ENCODE results near the gene OOSP1.

Gene OOSP1

GRCh38 chr11:59938718-59939117 lies 486 bp downstream of the OOSP1 start:
- DNase-seq (ENCODE audit: extremely low read depth, low read depth), result no peak
- no peak overlapping the region for H3K4me3 ChIP-seq (replicated peaks; ENCODE audit: low read depth, low read length)
- no peak for TF ChIP-seq CTCF (IDR thresholded peaks at IDR 0.05; ENCODE audit: low read depth, low read length, missing control alignments)

DNA sequence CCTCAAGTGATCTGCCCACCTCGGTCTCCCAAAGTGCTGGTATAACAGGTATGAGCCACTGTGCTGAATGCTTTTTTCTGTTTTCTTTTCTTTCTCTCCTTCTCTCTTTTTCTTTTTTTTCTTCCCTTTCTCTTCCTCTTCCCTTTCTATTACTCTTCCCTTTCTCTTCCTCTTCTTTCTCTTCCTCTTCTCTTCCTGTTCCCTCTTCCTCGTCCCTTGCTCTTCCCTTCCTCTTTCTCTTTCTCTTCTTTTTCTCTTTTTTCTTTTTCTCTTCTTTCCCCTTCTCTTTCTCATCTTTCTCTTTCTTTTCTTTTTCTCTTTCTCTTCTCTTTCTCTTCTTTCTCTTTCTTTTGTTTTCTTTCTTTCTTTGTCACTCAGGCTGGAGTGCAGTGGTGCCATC lies 1.2 kb downstream of the OOSP1 start:
- no peak for DNase-seq (ENCODE audit: extremely low read depth, low read depth)
- no peak overlapping the region for H3K4me3 ChIP-seq (replicated peaks; ENCODE audit: low read depth, low read length)
- no peak for TF ChIP-seq CTCF (IDR thresholded peaks at IDR 0.05; ENCODE audit: low read depth, low read length, missing control alignments)

DNA sequence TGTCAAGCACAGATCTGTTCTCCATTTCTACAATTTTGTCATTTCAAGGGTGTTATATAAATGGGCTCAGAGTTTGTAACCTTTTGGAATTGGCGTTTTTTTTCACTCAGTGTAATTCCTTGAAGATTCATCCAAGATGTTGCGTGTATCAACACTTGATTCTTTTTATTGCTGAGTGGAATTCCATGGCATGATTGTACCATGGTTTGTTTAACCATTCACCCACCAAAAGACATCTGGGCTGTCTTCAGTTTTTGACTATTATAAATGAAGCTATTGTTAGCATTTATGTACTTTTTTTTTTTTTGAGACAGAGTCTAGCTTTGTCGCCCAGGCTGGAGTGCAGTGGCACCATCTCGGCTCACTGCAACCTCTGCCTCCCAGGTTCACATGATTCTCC lies 2.9 kb downstream of the OOSP1 start:
- TF ChIP-seq CTCF (IDR thresholded peaks at IDR 0.05; ENCODE audit: low read depth, low read length, missing control alignments), result no peak
- no peak for DNase-seq (ENCODE audit: extremely low read depth, low read depth)
- no peak overlapping the region for H3K4me3 ChIP-seq (replicated peaks; ENCODE audit: low read depth, low read length)

- no peak overlapping the region for H3K4me3 ChIP-seq (replicated peaks; ENCODE audit: low read depth, low read length)
- no peak for TF ChIP-seq CTCF (IDR thresholded peaks at IDR 0.05; ENCODE audit: low read depth, low read length, missing control alignments)
- no peak for DNase-seq (ENCODE audit: extremely low read depth, low read depth)
Observed at GRCh38 chr11:59943997-59944714, 5.9 kb downstream of the OOSP1 start.

GRCh38 chr11:59944720-59945119 lies 6.5 kb downstream of the OOSP1 start:
- DNase-seq (ENCODE audit: extremely low read depth, low read depth), result no peak
- no peak overlapping the region for H3K4me3 ChIP-seq (replicated peaks; ENCODE audit: low read depth, low read length)
- TF ChIP-seq CTCF (IDR thresholded peaks at IDR 0.05; ENCODE audit: low read depth, low read length, missing control alignments), result no peak

DNA sequence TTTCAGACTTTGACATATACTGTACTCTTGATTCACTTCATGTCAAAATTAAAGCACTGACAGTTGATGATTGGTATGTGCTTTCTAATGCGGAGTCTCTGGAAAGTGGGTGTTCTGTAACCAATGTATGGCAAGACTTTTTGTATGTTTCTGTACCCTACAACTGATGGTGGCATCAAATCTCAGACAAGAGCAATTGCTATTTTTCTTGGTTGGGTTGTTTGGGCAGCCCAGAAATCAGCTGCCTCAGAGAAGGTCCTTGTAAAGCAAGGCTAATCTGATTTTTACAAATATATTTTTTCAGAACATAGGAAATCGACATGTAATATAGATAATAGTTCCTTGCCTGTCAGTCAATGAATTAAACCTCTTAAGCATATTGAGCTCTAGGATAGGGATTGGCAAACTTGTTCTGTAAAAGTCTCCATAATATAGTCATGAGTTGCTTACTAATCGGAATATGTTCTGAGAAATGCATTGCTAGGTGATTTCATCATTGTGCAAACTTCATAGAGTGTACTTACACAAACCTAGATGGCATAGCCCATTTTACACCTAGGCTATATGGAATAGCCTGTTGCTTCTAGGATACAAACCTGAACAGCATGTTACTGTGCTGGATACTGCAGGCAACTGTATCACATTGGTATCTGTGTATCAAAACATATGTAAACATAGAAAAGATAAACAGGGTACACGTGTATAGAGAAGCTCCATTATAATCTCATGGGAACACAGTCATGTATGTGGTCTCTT lies 15.4 kb downstream of the OOSP1 start:
- no peak for TF ChIP-seq CTCF (IDR thresholded peaks at IDR 0.05; ENCODE audit: low read depth, low read length, missing control alignments)
- DNase-seq (ENCODE audit: extremely low read depth, low read depth), result no peak
- no peak overlapping the region for H3K4me3 ChIP-seq (replicated peaks; ENCODE audit: low read depth, low read length)

Data from HFF-Myc (cell line).